ENCODE data around the gene ARMC7.

DNA sequence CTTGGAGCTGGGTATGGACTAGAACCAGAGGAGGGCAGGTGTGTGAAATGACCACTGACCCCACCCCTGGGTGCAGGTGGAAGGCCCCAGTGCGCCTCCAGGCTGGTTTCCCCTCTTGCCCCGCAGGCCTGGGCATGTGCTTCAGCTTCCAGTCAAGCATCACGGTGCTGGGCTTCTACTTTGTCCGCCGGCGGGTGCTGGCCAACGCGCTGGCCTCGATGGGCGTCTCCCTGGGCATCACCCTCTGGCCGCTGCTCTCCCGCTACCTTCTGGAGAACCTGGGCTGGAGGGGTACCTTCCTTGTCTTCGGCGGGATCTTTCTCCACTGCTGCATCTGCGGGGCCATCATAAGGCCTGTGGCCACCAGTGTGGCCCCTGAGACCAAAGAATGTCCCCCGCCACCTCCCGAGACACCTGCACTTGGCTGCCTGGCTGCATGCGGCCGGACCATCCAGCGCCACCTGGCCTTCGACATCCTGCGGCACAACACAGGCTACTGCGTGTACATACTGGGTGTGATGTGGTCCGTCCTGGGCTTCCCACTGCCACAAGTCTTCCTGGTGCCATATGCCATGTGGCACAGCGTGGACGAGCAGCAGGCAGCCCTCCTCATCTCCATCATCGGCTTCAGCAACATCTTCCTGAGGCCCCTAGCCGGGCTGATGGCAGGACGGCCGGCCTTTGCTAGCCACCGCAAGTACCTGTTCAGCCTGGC, 9.7 kb upstream of the ARMC7 start:
- TF ChIP-seq, protein P1, sequence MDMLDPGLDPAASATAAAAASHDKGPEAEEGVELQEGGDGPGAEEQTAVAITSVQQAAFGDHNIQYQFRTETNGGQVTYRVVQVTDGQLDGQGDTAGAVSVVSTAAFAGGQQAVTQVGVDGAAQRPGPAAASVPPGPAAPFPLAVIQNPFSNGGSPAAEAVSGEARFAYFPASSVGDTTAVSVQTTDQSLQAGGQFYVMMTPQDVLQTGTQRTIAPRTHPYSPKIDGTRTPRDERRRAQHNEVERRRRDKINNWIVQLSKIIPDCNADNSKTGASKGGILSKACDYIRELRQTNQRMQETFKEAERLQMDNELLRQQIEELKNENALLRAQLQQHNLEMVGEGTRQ (IDR thresholded peaks at IDR 0.05; ENCODE audit: low read depth, low read length), result no peak
- TF ChIP-seq, protein P2, sequence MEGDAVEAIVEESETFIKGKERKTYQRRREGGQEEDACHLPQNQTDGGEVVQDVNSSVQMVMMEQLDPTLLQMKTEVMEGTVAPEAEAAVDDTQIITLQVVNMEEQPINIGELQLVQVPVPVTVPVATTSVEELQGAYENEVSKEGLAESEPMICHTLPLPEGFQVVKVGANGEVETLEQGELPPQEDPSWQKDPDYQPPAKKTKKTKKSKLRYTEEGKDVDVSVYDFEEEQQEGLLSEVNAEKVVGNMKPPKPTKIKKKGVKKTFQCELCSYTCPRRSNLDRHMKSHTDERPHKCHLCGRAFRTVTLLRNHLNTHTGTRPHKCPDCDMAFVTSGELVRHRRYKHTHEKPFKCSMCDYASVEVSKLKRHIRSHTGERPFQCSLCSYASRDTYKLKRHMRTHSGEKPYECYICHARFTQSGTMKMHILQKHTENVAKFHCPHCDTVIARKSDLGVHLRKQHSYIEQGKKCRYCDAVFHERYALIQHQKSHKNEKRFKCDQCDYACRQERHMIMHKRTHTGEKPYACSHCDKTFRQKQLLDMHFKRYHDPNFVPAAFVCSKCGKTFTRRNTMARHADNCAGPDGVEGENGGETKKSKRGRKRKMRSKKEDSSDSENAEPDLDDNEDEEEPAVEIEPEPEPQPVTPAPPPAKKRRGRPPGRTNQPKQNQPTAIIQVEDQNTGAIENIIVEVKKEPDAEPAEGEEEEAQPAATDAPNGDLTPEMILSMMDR (conservative IDR thresholded peaks at IDR 0.05; ENCODE audit: low read depth, low read length), result no peak
- no peak for TF ChIP-seq FOS (IDR thresholded peaks at IDR 0.05; ENCODE audit: low read depth, low read length)
- no peak for TF ChIP-seq RFX5 (IDR thresholded peaks at IDR 0.05; ENCODE audit: low read depth, low read length)
- no peak for TF ChIP-seq POLR2A (IDR thresholded peaks at IDR 0.05; ENCODE audit: low read depth, low read length)
- no peak for TF ChIP-seq CHD1 (IDR thresholded peaks at IDR 0.05; ENCODE audit: low read depth, low read length)
- no peak for TF ChIP-seq SMC3 (IDR thresholded peaks at IDR 0.05; ENCODE audit: low read depth, low read length)
- TF ChIP-seq MXI1 (IDR thresholded peaks at IDR 0.05; ENCODE audit: borderline replicate concordance, low read depth, low read length), result no peak
- no peak for TF ChIP-seq CEBPB (IDR thresholded peaks at IDR 0.05; ENCODE audit: low read depth, low read length)
- TF ChIP-seq, protein P3, sequence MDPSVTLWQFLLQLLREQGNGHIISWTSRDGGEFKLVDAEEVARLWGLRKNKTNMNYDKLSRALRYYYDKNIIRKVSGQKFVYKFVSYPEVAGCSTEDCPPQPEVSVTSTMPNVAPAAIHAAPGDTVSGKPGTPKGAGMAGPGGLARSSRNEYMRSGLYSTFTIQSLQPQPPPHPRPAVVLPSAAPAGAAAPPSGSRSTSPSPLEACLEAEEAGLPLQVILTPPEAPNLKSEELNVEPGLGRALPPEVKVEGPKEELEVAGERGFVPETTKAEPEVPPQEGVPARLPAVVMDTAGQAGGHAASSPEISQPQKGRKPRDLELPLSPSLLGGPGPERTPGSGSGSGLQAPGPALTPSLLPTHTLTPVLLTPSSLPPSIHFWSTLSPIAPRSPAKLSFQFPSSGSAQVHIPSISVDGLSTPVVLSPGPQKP (IDR thresholded peaks at IDR 0.05; ENCODE audit: borderline replicate concordance, low read depth, low read length), result no peak
- no peak for TF ChIP-seq BHLHE40 (IDR thresholded peaks at IDR 0.05; ENCODE audit: low read depth, low read length)
- TF ChIP-seq MAFK (IDR thresholded peaks at IDR 0.05; ENCODE audit: low read depth, low read length), result no peak
- TF ChIP-seq RAD21 (IDR thresholded peaks at IDR 0.05; ENCODE audit: low read length), result no peak
- TF ChIP-seq RCOR1 (IDR thresholded peaks at IDR 0.05; ENCODE audit: insufficient replicate concordance, low read length), result no peak
